Right renal pelvis (tissue), 4 donors: Measurements from ENCODE around the gene PCDH9. TPM values are rescaled to one million over a fixed set of nuclear protein-coding genes. Genes with fewer than 3 reads are reported as not detected.
A peak's percentile ranks its signal among the peaks of the same experiment; 100 is the strongest.

Source experiments
- DNase-seq, 4 donors: peaks; one replicate each; pipeline ENCODE4 v3.0.0-alpha.2; 2013; ENCODE audit warnings: low read depth in 4 of 4, low spot score in 3 of 4, missing footprints in 1 of 4
- polyA plus RNA-seq, 4 donors: library from polyadenylated mRNA; unstranded; fragments of 120-200 nt; gene quantifications; one replicate each; pipeline ENCODE4 v1.2.1, GENCODE V29; 2013; ENCODE audit not compliant: insufficient read length in 4 of 4

The PCDH9 gene
- polyA plus RNA-seq, 4 donors: 12.8 to 16.5 (median 15.0) TPM

DNA sequence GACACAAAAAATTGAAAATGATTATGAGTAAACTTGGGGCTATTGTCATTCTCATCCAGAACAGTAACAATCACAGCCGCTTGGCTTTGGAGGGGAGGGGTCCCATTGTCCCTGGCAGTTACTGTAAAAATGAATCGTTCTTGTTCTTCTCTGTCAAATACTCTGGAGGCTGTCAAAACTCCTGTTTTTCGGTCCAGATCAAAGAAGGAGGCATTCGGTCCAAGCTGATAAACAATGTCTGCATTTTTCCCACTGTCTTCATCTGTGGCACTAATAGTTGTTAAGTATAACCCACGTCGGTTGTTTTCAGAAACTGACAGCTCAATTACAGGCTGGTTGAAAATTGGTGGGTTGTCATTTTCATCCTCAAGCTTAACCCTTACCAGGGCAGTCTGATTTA is 3.4 kb downstream of the PCDH9 start:
- DNase-seq: no peak

- no peak for DNase-seq
Measured at GRCh38 chr13:67225252-67226159, 4.6 kb downstream of the PCDH9 start.

DNA sequence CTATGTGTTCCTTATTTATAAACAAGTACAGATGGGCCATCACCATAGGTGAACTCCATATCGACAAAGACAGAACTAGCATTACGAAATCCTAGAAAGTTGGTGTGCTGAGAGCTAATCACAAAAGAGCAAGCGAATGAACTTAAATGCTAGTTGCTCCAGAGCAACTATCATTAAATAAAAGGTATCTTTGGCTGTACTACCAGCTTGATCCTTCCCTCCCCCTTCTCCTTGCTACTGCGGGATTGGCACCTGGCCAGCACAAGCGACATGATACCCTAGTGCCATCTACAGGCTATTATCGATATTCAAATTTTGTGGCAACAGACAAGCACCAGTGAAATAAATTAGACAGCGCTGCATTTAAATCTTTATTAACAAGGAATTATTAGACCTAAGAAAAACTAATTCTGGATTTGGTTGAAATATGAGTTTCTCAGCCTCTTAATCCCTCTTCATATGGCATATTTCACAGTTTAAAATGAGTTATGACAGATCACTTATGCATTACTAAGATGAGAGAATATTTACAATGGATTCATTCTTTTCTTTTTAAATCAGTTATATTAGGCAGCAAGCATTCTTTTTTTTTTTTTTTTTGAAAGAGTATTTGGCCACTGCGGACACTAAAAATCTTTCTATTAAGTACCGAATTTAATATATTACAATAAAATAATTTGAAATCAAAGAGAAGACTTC is 5.8 kb downstream of the PCDH9 start:
- DNase-seq: peak; percentile 66 to 77 (median 70)

- DNase-seq: no peak
Measured at GRCh38 chr13:67223742-67224141, 6.4 kb downstream of the PCDH9 start.

GRCh38 chr13:67223024-67223423 is 7.1 kb downstream of the PCDH9 start:
- DNase-seq: no peak

DNA sequence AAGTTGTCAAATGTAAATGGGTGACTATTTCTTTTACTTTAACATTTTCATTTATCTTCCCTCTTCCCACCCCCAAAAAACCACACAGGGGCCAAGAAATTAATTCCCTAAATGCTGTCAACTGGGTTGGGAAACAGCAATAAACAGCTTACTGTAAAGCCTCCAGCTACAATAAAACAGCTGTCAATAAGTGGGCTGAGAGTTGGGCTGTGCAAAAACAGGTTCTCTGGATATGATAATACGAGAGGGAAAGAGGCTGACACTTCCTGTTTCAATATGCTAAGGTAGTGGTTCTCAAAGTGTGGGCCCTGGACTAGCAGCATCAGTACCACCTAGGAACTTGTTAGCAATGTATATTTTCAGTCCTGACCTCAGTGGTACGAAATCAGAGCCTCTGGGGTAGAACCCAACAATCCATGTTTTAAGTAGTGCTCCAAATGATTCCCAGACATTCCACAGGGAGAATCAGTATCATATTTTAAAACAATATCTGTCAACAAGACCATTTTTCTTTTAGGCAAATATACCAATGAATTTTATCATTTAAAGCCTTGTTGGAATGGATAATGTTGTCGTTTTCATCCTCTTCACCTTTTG is 8.4 kb downstream of the PCDH9 start:
- no peak for DNase-seq

DNA sequence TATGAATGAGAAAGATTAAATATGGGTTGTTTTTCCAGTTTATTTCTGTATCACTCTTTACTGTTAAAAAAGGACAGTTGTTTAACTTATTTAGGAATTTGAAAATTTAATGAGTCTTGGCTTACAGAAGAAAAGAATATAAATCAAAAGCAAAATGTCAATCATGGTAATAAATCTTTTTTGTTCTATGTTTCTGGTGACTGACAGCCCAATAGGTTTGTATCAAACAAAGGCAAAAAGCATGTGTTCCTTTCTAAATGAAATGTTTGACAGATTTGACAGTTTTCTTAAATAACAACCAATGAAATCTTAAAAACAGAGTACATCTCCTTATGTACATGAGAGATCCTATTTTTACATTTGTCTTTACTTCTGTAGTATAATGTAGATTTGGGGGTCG is 11.0 kb downstream of the PCDH9 start:
- DNase-seq: no peak

DNA sequence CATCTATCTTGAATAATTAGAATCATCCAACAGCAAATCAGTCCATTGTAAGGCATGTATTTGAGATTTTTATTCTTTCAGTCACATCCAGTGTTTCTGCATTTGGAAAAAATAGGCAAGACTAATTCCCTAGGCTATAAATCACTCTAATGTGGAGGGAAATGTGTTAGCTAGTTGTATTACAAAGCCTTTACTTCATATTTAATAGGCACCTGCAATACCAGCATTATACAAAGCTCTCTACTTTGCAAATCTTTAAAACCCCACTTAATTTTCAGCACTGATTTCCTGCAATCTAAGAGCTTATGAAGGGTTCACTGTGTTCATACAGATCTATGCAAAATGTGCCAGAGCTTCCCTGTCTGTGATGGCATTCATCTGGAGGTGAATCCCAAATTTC is 12.3 kb downstream of the PCDH9 start:
- DNase-seq: no peak

- DNase-seq: no peak
Measured at GRCh38 chr13:67216864-67217263, 13.3 kb downstream of the PCDH9 start.

DNA sequence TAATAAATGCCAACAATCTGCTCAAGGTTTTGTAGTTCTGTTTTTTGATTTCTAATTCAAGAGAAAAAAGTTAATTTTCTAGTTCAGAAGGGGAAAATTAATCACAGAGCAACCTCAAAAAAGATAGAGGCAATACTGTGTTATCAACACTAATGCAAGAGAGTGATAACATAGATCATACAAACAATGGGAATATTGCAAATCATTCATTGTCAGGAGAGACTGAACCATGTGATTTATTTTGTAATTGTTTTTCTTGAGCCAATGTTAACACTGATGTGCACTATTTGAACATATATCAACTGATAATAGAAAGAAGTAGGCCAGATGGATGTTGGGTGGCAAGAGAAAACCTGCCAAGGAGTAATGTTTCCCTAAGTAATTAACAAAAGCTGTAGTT is 19.9 kb downstream of the PCDH9 start:
- no peak for DNase-seq

DNA sequence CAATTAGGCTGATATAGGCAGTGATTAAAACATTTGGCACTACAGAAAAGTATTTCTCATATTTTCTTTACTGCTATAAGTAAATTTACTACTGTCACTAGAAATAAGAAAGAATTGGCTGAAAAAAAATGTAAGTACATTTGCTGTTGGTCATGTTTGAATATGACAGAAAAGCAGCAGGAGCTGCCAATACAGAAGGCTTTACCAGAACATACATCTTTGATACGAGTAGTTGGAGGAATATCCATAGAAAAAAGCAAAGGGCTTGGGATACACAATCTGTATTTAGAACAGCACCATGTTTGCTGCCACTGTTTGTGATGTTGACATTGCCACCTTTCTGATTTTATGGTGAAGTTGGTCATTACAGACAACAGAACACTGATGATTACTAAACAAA is 21.6 kb downstream of the PCDH9 start:
- DNase-seq: no peak

DNA sequence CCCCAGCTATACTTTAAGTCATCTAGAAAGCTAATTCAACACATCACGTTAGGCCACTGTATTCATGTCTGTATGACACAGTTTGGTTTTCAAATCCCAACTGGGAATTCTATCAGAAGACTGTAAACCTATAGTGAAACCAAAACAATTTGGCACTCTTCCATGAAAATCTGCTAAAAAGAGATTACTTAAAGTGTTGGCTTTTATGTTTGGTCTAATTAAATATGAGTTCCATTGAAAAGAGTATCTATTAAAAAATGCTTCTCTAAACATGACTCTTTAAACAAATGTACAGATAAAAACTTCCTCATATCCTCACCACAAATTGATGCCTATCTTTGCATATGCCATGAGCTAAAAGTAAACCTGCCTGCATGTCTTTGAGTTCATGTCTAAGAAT is 25.4 kb downstream of the PCDH9 start:
- no peak for DNase-seq

DNA sequence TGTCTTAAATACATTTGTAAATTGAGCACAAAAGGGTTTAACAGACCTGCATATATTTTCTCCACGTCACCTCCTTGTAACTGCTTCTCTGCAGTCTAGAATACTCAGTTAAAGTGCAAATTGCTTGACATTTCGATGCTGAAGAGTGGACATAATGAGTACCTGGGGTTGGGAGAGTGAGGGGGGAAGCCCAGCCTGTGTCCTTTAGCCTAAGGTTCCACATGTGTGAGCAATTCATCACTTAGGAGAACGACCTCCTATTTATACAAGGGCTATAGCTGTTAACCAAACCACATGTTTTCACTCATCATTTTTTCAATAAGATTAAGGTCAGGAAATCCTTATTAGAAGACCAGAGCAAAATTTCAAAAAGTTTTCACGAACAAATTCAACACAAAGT is 29.5 kb downstream of the PCDH9 start:
- DNase-seq: no peak

DNA sequence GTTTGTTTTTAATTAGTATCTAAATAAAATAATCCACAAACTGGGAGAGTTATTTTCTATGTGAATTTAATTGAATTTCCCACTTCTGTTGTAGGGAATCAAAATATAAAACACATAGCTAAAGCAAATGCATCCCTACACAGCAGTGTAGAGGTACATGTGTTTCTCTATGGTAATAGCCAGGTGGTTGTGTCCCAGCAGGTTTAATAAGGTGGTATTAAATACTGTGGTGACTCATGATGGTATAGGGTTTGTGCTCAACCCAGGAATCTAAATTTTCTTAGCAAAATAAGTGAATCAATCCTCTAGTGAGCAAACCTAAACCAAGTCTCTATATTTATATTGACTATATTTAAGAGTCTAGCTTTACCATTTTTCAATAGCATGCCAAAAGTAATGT is 30.0 kb downstream of the PCDH9 start:
- no peak for DNase-seq

- DNase-seq: no peak
Measured at GRCh38 chr13:67197704-67198103, 32.4 kb downstream of the PCDH9 start.

GRCh38 chr13:67193979-67194378 is 36.2 kb downstream of the PCDH9 start:
- DNase-seq: no peak

GRCh38 chr13:67192751-67193150 is 37.4 kb downstream of the PCDH9 start:
- DNase-seq: no peak

DNA sequence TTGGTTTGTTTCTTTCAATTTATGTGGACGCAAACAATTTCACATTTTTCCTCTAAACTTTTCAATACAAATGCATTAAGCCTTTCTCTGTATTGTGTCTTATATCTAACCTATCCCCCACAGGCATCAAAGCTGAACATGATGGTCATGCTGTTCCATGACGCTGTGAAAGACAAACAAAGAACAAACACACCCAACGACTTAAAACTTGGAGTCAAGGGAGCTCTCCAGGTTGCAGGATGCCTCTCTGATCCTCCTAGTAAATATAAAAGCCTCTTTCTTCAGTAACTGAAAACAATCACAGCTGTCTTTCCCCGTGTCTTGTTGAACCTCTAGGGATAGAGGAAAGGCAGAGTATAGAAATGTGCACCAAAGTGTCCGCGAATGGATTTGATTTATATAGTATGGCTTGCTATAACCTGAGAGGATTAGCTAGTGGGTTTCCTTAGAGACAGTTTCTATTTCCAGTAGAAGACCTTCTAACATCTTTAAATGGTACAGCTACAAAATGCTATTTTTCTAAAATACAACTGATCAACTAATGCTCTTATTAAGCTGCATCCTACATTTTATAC is 43.1 kb downstream of the PCDH9 start:
- DNase-seq: no peak

GRCh38 chr13:67184247-67184646 is 45.9 kb downstream of the PCDH9 start:
- no peak for DNase-seq

GRCh38 chr13:67183151-67183550 is 47.0 kb downstream of the PCDH9 start:
- no peak for DNase-seq

DNA sequence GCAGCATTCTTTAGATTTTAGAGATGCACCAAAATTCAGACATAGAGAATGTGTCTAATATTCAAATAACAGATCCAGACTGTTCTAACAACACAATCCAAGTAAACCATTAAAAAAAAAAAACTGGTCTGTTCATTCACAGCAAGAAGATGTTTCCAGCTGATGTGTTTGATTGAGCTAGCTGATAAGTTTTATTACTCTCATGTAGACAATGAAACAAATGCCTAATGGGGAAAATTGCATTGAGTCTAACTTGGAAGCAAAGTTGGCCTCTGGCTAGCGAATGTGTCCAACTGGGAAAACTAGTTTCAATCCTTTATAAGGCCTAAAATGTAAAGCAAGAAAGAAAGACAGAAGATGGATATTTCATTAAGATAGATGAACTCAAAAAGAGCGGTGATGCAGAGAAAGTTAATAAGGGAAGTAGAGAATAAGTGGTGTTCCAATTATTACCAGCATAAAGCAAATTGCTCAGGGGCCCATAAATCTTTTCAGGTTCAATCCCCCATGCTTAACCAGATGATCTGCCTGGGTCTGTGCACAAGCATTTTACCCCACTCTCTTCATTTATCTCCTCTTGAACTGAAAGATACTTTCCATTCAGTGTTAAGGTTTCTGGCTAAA is 54.2 kb downstream of the PCDH9 start:
- DNase-seq: no peak
